COLO829 (cell line): Measurements from ENCODE around the gene TGM2.

Experiments
- DNase-seq: peaks from one replicate; pipeline ENCODE4 v3.0.0; 2012; ENCODE audit warnings: low spot score

The TGM2 gene

DNA sequence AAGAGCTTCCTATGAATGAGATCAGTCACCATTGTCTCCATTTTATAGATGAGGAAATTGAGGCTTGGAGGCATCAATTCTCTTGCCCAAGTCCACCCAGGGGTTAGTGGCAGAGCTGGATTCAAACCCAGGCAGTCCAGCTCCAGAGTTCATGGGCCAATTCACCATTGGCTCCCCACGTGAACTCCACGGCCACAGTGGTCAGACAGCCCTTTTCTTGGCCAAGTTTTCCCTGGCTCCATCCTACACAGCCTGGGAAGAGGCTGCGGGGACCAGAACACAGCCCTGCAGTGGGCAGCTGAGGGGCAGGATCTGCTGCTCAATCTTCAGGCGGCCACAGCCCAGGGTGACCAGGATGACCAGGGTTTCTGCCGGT, 20.5 kb downstream of the TGM2 start:
- no peak for DNase-seq

DNA sequence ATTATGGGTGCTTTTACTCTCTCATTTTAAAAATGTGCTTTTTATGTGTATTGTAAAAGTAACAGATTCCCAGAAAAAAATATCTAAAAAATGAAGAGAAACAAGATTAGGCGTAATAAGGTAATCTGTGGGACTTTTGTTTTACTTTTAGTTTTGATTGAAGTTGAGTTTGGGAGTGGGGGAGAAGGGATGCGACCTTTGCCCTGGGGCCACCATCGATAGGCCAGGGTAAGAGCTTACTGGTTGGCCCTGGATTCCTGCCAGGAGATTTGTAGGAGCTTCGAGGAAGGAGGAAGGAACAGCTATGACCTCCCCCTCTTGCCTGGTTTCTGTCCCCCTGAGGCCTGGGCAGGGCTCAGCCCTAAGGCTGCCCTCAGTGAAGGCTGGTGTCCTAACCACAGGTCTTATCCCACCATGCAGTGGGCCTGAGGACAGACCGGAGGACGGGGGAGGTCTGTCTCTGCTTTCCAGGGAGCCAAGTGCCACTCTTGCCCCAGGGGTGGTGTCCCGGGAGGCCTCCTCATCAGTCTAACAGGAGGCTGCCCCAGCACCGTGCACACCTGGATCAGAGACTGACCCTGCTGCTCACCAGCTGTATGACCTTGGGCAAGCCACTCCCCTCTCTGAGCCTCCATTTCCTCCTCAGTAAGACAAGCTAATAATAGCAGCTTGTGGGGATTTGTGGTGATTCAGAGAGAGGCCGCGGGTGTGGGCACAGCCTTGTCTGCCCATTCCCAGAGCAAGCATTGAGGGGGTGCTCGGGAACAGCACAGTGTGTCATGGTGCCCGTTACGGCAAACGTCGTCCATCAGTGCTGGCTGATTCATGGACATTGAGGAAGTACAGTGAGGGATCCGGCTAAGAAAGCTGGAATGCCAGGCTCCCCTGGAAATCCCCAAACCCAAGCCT, 21.2 kb downstream of the TGM2 start:
- DNase-seq = no peak

DNA sequence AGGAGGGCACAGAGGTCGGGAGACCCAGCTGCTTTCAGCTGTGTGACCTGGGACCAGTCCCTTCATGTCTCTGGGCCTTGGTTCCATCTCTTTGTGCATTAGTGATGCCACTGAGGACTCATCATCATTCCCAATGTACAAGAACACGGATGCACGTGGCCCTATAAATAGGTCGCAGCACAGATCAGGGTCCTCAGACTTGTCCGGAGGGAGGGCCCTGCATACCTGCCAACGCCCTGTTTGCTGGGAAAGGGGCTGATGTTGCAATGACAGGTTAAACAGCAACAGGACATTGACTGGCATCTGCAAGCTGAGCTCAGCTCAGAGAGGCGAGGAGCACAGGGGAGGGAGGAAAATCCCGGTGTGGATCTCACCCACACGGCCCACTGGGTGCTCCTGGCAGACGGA, 21.8 kb downstream of the TGM2 start:
- no peak for DNase-seq

DNA sequence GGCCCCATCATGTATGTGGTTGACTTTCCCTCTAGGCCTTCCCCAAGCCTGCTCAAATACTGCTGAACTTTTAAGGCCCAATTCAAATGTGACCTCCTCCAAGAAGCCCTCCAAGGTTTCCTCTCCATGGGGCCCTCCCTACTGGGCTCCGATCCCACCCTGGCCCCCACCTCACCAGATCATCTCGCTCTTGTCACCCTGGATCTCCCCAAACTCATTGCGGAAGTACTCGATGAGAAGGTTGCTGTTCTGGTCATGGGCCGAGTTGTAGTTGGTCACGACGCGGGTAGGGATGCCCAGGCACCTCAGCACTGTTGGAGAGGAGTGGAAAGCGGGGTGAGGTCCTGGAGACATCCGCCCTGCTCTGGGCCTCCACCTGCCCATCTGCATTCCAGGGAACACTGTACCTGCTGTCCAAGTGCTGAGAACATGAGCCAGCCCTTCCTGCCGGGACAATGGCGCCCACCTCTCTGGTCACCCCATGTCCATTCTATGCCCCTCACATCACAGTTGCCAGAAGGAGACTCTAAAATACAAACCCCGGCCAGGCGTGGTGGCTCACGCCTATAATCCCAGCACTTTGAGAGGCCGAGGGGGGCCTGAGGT, 23.1 kb downstream of the TGM2 start:
- DNase-seq = no peak

DNA sequence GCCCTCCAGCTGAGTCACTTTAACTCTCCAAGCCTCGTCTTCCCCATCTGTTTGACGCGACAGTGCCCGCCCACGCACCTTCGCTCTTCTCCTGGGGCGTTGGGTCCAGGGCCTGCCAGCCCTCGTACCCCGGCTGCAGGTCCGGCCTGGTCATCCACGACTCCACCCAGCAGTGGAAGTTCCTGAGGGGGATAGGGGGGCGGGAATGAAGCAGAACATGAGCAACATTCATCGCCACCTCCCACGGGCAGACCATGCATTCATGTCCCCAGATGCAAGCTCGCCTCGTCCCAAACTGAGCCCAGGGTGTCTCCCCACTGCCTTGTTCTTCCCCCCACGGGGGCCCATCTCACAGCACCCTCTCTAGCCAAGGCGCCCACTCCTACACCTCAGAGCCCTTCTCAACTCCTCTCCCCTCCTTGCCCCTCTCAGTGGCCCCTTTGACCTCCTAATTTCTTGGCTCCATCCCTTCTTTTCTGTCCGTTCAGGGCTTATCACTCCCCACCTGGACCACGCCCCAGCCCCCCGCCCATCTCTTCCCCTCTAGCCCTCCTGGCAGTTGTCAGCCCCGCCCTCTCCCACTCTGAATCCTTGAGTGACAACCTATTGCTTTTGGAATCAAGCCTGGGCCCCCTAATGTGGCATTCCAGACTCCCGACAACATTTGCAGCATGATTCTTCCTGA, 23.7 kb downstream of the TGM2 start:
- DNase-seq = no peak

DNA sequence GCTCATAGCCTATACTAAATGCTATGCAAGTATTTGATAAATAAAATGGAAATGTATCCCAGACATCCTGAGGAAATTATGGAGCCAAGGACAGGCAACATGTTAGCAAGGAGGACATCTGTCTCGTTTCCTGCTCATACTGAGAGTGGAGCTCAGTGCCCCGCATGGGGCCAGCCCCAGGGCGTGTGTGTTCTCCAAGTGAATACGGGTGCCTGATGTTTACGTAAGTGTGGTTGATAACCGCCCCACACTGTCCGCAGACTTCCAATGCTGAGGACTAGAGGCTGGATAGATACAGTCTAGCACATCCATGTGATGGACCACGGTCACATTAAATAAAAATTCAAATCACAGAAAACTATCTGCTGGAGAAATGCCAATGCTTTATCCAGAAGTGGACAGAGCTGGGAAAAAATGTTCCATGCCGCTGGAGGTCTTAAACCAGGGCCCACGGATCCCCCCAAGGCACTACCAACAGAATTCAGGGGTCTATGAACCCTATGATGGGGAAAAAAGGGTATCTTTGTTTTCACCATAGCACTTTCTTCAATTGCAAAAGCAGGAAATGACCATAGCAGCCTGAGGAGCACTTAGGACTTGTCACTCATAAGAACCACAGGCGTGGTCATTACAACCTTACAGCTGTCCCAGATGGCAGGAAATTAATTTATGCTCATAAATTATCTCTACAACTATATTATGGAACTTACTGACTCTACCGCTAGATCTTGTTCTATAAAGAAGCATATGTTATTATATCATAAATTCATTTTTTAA, 24.9 kb downstream of the TGM2 start:
- DNase-seq = no peak

DNA sequence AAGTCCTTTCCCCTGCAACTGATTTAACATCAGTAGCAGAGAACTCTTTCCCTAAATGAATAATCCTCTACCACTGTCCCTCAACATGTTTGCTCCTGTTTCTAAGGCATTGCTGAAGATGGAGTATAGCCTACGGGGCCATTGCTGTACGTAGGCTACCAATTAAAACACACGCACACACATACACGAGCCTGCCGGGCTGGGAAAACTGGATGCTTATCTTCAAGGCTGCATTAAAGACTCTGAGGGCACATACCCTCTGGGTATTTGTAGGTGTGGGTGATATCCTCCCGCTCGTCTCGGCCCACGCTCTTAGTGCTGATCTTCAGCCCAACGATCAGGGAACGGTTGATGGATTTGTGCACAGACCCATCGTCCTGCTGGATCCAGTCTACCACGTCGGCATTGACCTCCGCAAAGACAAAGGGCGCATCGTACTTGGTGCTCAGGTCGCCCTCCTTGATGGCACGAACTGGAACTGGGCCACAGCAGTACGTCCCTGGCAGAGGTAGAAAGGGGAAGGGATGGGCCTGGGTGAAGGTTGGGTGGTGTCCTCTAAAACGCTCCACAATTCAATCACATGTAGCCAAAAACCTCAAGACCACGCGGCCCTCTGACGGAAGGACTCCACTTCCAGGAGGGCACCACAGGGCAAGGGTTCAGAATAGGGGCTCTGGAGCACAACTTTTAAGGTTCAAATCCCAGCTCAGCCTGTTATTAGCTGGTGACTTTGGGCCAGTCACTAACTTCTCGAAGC, 25.7 kb downstream of the TGM2 start:
- no peak for DNase-seq

DNA sequence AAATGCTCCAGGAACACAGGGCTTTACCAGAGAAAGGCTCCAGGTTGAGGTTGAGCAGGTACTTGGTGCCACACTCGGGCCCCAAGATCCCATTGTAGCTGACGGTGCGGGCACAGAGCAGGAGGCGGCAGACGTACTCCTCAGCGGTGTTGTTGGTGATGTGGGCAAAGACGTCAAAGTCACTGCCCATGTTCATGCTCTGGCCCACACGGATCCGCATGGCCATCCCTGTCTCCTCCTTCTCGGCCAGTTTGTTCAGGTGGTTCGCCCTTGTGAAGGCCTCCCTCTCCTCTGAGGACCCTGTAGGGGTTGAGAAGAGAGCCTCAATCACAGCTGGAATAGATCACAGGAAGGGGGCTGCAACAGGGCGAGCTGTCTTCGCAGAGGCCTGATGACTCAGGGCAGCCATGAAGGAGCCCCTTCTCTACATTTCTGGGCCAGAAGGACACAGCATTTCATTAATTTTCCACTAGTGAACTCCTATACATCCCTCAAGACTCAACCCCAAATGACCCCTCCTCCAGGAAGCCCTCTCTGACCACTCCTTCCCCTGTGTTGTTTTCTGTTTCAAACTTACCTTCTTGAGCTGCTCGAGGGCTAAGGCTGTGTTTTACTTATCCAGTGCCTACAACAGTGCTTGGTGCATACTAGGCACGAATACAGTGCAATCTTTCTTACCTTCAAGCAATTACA, 26.8 kb downstream of the TGM2 start:
- DNase-seq = no peak

DNA sequence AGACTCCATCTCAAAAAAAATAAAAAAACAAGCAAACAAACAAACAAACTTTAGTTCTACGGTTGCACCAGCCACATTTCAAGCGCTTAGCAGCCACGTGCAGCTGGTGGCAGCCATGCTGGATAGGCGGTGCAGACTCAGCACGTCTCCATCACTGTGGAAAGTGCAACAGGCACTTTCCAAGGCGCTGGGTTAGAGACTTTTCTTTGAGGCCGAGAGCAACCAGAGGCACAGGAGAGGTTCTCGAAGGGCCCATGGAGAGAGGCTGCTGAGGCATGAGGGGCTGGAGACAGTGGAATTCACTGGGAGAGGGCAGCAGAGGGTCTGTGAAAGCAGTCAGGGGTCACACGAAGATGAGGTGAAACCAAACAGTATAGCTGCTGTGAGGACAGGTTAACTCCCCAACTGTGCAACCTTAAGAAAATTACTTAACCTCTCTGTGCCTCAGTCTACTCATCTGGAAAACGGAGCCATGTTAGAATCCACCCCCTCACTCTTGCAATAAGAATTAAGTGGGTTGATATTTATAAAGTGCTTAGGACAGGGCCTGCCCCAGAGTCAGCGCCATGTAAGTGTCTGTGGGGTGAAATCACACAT, 27.5 kb downstream of the TGM2 start:
- DNase-seq = no peak

DNA sequence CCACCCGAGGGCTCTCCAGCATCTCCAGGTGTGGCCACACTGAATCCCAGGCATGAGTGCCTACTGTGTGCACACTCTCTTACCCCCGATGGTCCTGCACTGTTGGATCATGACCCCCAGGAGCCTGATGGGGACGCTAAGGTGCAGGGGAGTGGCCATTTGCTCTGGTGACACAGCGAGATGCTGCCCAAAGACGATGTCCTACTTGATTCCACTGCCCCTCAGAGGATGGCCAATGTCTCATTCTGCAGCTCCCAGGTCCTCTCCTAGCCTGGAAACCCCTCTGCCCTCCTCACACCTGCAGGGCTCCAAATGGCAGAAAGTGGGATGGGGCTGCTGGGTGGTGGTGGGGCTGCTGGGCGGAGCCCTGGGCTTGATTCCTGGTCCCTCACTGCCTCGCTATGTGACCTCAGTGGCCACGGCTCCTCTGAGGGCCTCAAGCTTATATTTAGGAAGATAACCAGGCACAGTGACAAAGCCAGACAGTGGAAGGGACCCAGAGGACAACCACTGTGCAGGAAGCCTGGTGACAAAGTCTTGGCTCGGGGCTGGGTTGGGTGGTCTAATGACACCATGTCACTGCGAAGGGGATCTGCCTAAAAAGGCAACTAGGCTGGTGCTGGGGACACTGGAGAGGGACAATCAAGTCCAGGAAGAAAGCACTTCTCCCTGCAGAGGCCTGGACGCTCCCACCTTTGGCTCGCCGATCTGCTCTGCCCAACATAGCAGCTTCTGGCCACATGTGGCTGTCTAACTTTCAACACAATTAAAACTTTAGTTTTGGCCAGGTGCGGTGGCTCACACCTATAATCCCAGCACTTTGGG, 28.4 kb downstream of the TGM2 start:
- no peak for DNase-seq

DNA sequence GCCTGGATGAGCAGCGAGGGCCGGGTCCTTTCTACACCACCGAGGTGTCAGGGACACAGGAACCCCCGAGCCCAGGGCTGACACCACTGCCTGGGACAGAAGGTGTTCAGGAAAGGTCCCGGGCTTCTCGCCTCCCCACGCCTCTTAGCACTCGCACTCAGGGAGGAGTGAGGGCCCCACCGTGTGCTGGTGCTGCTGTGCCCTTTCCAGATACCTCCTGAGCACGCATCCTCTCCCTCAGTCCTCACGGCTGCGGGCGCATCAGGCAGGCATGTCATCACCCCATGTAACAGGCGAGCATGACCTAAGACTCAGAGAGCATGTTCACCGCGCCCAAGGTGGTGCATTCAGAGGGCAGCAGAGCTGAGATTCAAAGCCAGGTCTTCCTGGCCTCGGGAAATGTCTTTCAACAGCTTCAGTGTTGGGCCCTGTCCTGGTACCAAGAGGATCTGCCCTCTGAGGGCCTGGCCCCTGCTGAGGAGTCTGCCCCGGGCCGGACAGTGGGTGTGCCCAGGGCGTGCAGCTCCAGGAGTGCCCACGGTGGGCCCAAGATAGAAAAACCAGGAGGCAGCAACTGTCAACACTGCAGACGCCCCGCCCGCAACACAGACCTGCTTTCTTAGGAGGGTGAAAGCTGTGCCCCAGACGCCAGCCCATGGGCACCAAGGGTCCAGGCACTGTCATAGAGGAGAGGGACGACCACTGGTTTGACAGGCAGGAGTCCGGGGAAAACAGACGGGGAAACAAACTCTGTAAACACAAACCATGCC, 29.2 kb downstream of the TGM2 start:
- no peak for DNase-seq

DNA sequence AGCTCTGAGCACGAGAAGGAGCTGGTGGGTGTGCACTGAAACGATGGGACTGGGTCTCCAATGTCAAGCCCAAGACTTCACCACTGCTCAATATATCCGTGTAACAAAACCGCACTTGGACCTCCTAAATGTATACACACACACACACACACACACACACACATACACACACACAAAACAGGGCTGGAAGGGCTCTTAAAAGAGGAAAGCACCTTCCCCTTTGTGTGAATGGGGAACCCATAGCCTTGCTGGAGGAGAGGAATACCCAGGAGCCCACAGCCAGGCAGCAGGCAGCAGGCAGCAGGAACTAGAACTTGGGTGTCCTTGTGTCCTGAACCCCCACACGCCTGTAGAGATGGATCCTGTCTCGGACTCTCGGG, 29.8 kb downstream of the TGM2 start:
- DNase-seq = no peak

DNA sequence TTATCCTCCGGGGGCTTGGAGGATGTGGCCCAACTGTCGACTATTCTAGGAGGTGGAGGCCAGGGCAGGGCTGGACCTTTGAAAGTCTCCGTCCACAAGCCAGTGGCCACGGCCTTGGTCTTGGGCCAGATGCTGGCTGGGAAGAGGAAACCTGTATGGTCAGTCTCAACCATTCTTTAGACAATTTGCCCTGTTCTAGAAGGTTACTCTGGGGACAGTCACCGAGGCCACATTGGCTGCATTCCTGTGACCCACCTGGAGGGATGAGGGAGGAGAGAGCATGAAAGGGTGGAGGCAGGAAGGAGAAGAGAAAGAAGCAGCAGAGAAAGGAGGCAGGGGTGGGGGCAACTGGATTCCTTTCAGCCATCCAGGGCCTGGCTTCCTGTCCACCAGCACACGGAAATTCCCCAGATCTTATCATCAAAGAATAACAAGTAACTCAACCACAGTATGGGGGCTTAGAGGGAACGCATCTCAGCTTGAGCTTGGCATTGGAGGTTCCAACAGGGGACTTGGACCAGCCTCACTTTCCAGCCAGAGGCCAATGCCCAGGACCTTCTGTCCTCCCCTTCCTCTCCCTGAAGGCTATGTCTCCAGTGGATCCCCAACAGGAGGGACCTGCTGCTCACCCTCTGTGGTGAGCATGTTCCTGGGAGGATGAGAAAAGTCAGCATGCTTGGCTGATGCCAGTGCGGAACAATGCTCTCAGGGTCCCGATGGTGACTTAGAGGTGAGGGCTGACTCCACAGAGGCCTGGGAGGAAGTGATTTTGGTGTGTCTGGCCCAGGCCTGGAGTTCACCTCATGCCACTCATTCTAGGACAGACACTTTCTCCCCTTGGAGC, 30.4 kb downstream of the TGM2 start:
- no peak for DNase-seq

DNA sequence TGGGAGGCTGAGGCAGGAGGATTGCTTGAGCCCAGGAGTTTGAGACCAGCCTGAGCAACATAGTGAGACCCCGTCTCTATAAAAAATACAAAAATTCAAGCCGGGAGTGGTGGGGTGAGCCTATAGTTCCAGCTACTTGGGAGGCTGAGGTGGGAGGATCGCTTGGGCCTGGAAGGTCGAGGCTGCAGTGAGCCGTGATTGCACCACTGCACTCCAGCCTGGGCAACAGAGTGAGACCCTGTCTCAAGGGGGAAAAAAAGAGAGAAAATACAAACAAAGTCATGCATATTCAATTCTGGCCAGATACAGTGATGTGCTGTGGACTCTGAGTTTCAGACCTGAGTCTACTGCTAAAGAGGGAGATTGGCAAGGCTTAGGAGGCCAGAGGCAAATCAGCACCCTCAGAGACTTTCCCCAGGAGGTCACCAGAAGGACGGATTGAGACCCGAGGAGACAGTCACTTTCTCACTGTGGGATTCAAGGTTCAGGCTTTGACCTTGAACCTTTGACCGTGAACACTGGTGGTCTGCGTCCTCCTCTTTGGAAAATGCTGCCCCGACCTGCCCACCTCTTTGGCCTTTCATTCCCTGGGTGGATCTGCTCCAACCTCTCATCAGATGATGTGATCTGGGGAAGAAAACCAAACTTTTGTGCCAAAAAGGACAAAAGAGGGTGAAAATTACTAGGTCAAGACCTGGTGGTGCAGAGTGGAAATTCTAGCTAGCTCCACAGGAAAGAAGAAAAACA, 31.2 kb downstream of the TGM2 start:
- DNase-seq = no peak

DNA sequence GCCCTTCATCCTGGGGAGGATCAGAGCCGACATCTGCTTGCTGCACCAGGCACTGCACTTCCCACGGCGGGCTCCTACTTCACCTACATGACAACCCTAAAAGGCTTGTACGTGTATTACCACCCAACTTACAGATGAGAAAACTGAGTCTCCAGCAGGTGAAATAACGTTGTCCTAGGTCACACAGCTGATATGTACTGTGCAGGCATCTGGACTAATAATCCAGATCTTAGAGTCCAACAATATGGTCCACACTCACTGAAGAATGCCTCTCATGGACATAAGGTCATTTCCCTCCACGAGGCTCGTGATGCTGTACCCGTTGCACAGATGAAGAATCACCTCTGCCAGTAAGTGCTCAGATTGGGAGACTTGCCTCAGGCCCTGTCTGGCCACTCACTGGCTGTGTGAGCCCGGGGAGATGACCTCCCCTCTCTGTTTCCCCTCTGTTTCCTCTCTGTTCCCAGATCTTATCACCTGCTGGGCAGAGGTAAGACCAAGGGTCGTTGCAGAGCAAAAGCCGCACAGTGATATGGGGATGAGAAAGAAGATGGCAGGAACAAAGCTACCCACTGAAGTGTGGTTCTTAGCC, 32.1 kb downstream of the TGM2 start:
- DNase-seq = no peak

DNA sequence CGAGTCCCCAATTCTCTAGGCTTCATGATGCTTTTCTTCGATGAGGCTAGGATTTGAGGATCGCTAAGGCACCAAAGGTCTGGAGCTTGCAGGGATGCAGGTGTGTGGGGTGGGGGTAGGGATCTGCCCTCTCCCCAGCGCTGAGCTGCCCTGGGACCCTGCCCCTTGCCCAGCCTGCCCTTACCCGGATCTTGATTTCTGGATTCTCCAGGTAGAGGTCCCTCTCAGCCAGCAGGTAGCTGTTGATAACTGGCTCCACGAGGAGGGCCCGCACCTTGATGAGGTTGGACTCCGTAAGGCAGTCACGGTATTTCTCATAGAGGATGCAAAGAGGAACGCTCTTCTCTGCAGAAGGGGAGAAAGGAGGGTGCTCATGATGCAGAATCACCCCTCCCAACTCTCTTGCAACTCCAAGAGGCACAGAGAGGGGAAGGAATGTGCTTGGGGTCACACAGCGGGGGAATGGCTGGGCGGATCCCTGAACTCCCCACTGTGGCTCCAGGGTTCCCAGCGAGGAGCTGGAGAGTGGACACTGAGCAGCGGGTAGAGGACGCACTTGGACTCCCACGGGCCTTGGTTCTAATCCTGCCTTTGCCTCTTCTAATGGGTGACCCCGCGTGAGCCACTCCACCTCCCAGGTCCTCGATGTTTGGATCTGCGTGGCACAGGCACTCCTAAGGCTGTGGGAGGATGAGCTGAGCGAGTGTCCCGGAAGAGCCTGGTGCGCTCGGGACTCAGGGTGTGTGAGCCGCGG, 32.7 kb downstream of the TGM2 start:
- no peak for DNase-seq
